Progenitor cell of endocrine pancreas (in vitro differentiated cells): ENCODE results near the gene ACTR8. TPM values are rescaled to one million over a fixed set of nuclear protein-coding genes. Genes with fewer than 3 reads are reported as not detected.

Experiments
- DNase-seq: peaks from one replicate; pipeline ENCODE4 v3.0.0; 2021; ENCODE audit warnings: low spot score; ENCODE audit not compliant: unreplicated experiment
- H3K27ac Mint-ChIP-seq: 2 replicates; pipeline ENCODE4 v1.8.0; 2021; ENCODE audit warnings: mild to moderate bottlenecking, moderate library complexity, mixed read lengths
- H3K27me3 Mint-ChIP-seq: 2 replicates; pipeline ENCODE4 v1.8.0; 2021; ENCODE audit warnings: mixed read lengths
- H3K36me3 Mint-ChIP-seq: 2 replicates; pipeline ENCODE4 v1.8.0; 2022; ENCODE audit warnings: mixed read lengths; ENCODE audit not compliant: insufficient read depth
- H3K4me1 Mint-ChIP-seq: 2 replicates; pipeline ENCODE4 v1.8.0; 2021; ENCODE audit warnings: low read depth, mixed read lengths
- H3K4me3 Mint-ChIP-seq: 2 replicates; pipeline ENCODE4 v1.8.0; 2021; ENCODE audit warnings: low read depth, mild to moderate bottlenecking, moderate library complexity, mixed read lengths
- H3K9me3 Mint-ChIP-seq: 2 replicates; pipeline ENCODE4 v1.8.0; 2021; ENCODE audit warnings: low read depth, mixed read lengths
- total RNA-seq: library from RNA; stranded (reverse); gene quantifications from 2 replicates; pipeline ENCODE4 v1.2.1, GENCODE V29; 2021
- TF ChIP-seq, protein P1 (sequence below): fragments of 200-600 bp; sonication (generic); IDR thresholded peaks from one replicate; pipeline ENCODE4 v1.5.0; 2021; ENCODE audit warnings: antibody characterized with exemption, mild to moderate bottlenecking; ENCODE audit not compliant: unreplicated experiment

Gene ACTR8
- total RNA-seq, 1 donor from 2014 or later, result 60.8 TPM

DNA sequence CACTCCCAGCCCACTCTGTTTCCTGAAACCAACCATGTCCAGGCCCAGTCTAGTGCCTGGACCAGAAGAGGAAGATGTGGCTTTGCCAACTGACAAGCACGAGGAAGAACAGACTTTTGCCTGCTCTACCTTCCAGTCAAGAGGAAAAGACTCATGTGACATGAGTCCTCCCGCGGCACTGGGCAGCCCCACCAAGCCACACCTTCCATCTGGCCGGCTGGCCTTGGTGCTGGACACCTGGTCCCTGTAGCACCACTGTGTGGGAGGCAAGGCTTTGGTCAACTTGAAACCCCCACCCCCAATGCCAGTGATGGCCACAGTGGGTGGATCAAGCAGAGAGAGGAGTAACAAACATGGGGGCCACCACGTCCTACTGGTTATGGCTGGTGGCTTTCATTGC lies 48.3 kb downstream of the ACTR8 start:
- TF ChIP-seq, protein P1, sequence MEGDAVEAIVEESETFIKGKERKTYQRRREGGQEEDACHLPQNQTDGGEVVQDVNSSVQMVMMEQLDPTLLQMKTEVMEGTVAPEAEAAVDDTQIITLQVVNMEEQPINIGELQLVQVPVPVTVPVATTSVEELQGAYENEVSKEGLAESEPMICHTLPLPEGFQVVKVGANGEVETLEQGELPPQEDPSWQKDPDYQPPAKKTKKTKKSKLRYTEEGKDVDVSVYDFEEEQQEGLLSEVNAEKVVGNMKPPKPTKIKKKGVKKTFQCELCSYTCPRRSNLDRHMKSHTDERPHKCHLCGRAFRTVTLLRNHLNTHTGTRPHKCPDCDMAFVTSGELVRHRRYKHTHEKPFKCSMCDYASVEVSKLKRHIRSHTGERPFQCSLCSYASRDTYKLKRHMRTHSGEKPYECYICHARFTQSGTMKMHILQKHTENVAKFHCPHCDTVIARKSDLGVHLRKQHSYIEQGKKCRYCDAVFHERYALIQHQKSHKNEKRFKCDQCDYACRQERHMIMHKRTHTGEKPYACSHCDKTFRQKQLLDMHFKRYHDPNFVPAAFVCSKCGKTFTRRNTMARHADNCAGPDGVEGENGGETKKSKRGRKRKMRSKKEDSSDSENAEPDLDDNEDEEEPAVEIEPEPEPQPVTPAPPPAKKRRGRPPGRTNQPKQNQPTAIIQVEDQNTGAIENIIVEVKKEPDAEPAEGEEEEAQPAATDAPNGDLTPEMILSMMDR, result no peak
- Mint-ChIP-seq H3K27me3 (no peaks in the 10 kb centered on the region), H3K9me3 (no peaks in the 10 kb centered on the region)

DNA sequence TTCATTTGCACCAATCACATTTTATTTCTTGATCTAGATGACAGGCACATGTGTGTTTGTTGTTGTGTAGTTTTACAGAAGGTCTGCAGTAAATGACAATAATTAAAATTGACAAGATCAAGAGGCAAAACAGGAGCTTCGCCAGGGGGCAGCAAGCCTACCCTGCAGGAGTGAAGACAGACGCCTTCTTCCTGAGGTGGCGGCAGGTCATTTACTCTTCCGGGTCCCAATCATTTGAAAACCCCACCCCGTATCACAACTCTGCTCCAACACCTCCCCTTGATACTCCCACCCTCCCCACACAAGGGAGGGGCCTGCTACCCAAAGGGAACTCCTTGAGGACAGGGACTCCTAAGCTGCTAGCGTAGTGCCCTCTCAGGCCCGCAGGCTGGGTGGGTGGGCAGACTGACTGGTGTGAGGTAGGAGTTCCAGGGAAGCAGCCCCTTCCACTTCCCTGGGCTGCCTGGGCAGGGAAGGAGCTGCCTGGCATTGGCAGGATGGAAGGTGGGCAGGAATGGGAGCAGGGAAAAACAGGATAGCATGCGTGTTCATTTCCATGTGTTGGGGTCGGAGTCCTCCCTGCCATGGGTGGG lies 48.8 kb downstream of the ACTR8 start:
- Mint-ChIP-seq H3K27me3 (no peaks in the 10 kb centered on the region), H3K9me3 (no peaks in the 10 kb centered on the region), H3K27ac (no peak overlapping the region), H3K4me3 (no peak overlapping the region), H3K4me1 (peaks cover 7% of the 10 kb centered on the region), H3K36me3 (peaks cover 22% of the 10 kb centered on the region)
- no peak for DNase-seq
- TF ChIP-seq, protein P1, result no peak

More for the DNA sequence above, 48.3 kb downstream of the ACTR8 start:
- no peak for DNase-seq
- peaks cover 7% of the 10 kb centered on the region for H3K4me1 Mint-ChIP-seq
- no peak overlapping the region for H3K4me3 Mint-ChIP-seq
- no peak overlapping the region for H3K27ac Mint-ChIP-seq
- H3K36me3 Mint-ChIP-seq, result peaks cover 22% of the 10 kb centered on the region

DNA sequence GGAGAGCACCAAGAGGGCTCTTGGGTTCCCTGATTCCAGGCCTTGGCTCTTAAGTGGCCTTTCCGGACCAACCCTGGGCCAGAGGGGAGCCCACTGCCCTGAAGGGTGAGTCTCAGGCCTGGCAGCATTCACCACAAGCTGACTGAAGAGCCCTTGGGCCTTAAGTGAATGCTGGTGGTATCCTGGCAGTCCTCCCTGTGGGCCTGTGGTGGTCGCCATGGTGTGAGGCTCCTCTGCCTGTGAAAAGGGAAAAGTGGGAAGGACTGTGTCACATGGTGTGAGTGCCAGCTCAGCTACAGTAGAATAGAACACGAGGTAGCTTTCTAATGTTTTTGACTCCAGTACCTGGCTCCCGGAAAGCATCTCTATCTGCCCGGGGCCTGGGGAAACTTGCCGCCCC lies 51.0 kb downstream of the ACTR8 start:
- Mint-ChIP-seq H3K36me3 (peaks cover 24% of the 10 kb centered on the region), H3K9me3 (no peaks in the 10 kb centered on the region), H3K27ac (no peak overlapping the region), H3K27me3 (no peaks in the 10 kb centered on the region), H3K4me1 (peaks cover 7% of the 10 kb centered on the region), H3K4me3 (no peak overlapping the region)
- TF ChIP-seq, protein P1, result no peak
- no peak for DNase-seq

DNA sequence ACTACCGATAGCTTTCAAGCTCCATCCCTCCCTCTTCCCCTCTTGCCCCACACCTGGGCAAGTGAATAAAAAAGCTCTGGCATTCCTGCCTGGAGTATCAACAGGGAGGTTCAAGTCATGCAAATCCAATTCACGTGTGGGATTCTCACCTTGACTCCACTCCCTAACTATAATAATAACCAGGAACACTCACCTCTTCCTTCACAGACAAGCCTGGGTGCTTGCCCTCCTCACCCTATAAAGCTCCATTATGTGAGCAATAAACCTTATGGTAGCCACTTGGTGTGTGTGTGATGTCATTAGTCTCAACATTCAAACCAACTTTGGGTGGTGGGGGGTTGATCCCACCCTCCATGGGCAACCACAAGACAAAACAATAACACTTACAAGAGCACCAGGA lies 52.3 kb downstream of the ACTR8 start:
- peaks cover 16% of the 10 kb centered on the region for H3K4me1 Mint-ChIP-seq
- no peaks in the 10 kb centered on the region for H3K27me3 Mint-ChIP-seq
- no peaks in the 10 kb centered on the region for H3K9me3 Mint-ChIP-seq
- no peak overlapping the region for H3K27ac Mint-ChIP-seq
- TF ChIP-seq, protein P1, result no peak
- no peak for DNase-seq
- H3K36me3 Mint-ChIP-seq, result peaks cover 20% of the 10 kb centered on the region
- H3K4me3 Mint-ChIP-seq, result no peak overlapping the region

DNA sequence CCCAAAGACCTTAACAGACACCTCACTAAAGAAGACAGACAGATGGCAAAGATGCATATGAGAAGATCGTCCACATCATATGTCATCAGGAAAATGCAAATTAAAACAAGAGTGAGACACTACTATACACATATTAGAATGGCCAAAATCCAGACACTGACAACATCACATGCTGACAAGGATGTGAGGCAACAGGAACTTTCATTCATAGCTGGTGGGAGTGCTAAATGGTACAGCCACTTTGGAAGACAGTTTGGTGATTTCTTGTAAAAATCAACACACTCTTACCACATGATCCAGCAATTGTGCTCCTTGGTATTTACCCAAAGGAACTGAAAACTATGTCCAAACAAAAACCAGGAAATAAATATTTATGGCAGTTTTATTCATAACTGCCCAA lies 53.4 kb downstream of the ACTR8 start:
- no peak overlapping the region for H3K4me3 Mint-ChIP-seq
- no peaks in the 10 kb centered on the region for H3K9me3 Mint-ChIP-seq
- TF ChIP-seq, protein P1, result no peak
- no peaks in the 10 kb centered on the region for H3K27me3 Mint-ChIP-seq
- H3K27ac Mint-ChIP-seq, result no peak overlapping the region
- no peak for DNase-seq
- peaks cover 18% of the 10 kb centered on the region for H3K36me3 Mint-ChIP-seq
- H3K4me1 Mint-ChIP-seq, result peaks cover 19% of the 10 kb centered on the region
